ENCODE data around the gene FSD1.

The FSD1 gene

DNA sequence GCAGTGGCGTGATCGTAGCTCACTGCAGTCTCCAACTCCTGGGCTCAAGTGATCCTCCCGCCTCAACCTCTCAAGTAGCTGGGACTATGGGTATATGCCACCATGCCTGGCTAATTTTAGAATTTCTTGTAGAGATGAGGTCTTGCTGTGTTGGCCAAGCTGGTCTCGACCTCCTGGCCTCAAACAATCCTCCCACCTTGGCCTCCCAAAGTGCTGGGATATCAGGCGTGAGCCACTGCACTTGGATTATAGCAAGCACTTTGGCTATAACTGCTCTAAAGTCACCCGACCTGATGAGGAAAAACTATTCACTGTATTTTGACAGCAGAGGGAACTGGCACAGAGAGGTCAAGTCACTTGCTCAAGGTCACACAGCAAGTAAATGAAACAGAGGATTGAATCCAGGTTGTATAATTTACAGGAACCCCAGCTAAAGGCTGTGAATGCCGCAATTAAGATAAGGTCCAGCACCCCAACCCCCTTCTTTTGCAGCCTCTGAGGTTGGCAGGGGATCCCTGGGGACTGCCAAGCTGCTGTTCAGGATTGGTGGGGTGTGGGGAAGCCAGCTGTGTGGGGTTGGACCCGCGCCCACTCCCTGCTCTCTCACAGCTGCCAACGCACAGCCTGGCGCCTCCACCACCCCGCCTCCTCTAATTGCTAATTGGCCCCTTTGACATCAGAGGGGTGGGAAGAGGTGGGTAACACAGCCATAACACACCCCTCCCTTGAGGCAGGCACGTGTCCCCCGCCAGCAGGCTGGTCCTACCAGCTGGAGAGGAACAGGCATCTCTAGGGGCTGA, 8.2 kb upstream of the FSD1 start:
- H3K36me3 Mint-ChIP-seq: peaks cover 4% of the 10 kb centered on the region
- no peak overlapping the region for H3K27ac Mint-ChIP-seq
- ATAC-seq (ENCODE audit: low read depth) (no peak), DNase-seq (ENCODE audit: low spot score in 2 of 2) (no peak)
- H3K9me3 Mint-ChIP-seq: peaks cover 2% of the 10 kb centered on the region
- no peak overlapping the region for H3K4me3 Mint-ChIP-seq
- no peaks in the 10 kb centered on the region for H3K4me1 Mint-ChIP-seq
- peaks cover 10% of the 10 kb centered on the region for H3K27me3 Mint-ChIP-seq

- H3K4me1 Mint-ChIP-seq: no peaks in the 10 kb centered on the region
- no peak for ATAC-seq (ENCODE audit: low read depth)
- H3K4me3 Mint-ChIP-seq: no peak overlapping the region
- H3K36me3 Mint-ChIP-seq: peaks cover 4% of the 10 kb centered on the region
- no peak overlapping the region for H3K27ac Mint-ChIP-seq
- no peak for DNase-seq (ENCODE audit: low spot score in 2 of 2)
- peaks cover 12% of the 10 kb centered on the region for H3K27me3 Mint-ChIP-seq
- H3K9me3 Mint-ChIP-seq: peaks cover 2% of the 10 kb centered on the region
Observed at GRCh38 chr19:4297901-4298809, 6.2 kb upstream of the FSD1 start.

DNA sequence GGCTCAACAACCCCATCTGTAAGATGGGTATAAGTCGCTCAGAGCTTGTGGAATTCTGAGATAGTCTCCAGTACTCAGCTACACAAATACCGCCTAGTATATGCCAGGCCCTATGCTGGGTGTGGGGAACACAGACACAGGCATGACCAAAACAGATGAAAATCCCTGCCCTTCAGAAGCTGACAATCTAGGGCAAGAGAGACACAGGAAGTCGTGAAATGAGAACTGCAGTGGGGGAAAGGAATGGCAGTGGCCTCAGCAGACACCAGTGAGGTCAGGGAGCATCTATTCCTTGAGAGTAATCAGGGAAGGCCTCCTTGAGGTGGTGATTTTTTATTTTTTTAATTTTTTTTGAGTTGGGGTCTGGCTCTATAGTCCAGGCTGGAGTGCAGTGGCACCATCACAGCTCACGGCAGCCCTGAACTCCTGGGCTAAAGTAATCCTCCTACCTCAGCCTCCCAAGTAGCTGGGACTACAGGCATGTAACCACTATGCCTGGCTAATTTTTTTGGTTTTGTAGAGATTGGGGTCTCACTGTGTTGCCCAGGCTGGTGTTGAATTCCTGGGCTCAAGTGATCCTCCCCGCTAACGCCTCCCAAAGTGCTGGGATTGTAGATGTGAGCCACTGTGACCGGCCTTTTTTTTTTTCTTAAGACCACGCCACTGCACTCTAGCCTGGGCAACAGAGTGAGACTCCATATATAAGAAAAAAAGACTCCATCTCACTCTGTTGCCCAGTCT, 5.4 kb upstream of the FSD1 start:
- H3K4me1 Mint-ChIP-seq: no peaks in the 10 kb centered on the region
- DNase-seq (ENCODE audit: low spot score in 2 of 2) (no peak), ATAC-seq (ENCODE audit: low read depth) (no peak)
- H3K9me3 Mint-ChIP-seq: peaks cover 2% of the 10 kb centered on the region
- H3K27ac Mint-ChIP-seq: no peak overlapping the region
- H3K36me3 Mint-ChIP-seq: peaks cover 4% of the 10 kb centered on the region
- peaks cover 12% of the 10 kb centered on the region for H3K27me3 Mint-ChIP-seq
- no peak overlapping the region for H3K4me3 Mint-ChIP-seq

- H3K27ac Mint-ChIP-seq: no peak overlapping the region
- no peak overlapping the region for H3K4me3 Mint-ChIP-seq
- DNase-seq (ENCODE audit: low spot score in 2 of 2) (no peak), ATAC-seq (ENCODE audit: low read depth) (no peak)
- peaks cover 14% of the 10 kb centered on the region for H3K27me3 Mint-ChIP-seq
- peaks cover 2% of the 10 kb centered on the region for H3K9me3 Mint-ChIP-seq
- peaks cover 4% of the 10 kb centered on the region for H3K36me3 Mint-ChIP-seq
- H3K4me1 Mint-ChIP-seq: peaks cover 2% of the 10 kb centered on the region
Observed at GRCh38 chr19:4300589-4300988, 3.8 kb upstream of the FSD1 start.

- Mint-ChIP-seq H3K9me3 (peaks cover 2% of the 10 kb centered on the region), H3K4me1 (peaks cover 2% of the 10 kb centered on the region), H3K4me3 (no peak overlapping the region), H3K27me3 (peaks cover 15% of the 10 kb centered on the region), H3K27ac (no peak overlapping the region), H3K36me3 (peaks cover 4% of the 10 kb centered on the region)
- no peak for DNase-seq (ENCODE audit: low spot score in 2 of 2)
- no peak for ATAC-seq (ENCODE audit: low read depth)
Observed at GRCh38 chr19:4301590-4302242, 2.7 kb upstream of the FSD1 start.

- peaks cover 2% of the 10 kb centered on the region for H3K4me1 Mint-ChIP-seq
- H3K27ac Mint-ChIP-seq: no peak within 1 kb of the TSS
- ATAC-seq (ENCODE audit: low read depth) (no peak), DNase-seq (ENCODE audit: low spot score in 2 of 2) (no peak)
- H3K4me3 Mint-ChIP-seq: no peak within 1 kb of the TSS
- H3K27me3 Mint-ChIP-seq: peaks cover 16% of the 10 kb centered on the region
- H3K9me3 Mint-ChIP-seq: peaks cover 2% of the 10 kb centered on the region
- peaks cover 4% of the 10 kb centered on the region for H3K36me3 Mint-ChIP-seq
Observed at GRCh38 chr19:4302243-4302640, 2.2 kb upstream of the FSD1 start, which contains the start of gene TMIGD2. TSS of gene TMIGD2 (minus strand) at chr19:4302389. CDS start at chr19:4302385, 4 bp downstream.

GRCh38 chr19:4303819-4304537, 420 bp upstream of the FSD1 start:
- DNase-seq (ENCODE audit: low spot score in 2 of 2) (no peak), ATAC-seq (ENCODE audit: low read depth) (no peak)
- Mint-ChIP-seq H3K27ac (no peak overlapping the region), H3K9me3 (peaks cover 2% of the 10 kb centered on the region), H3K4me1 (peaks cover 2% of the 10 kb centered on the region), H3K4me3 (peak overlapping the region; percentile 29), H3K36me3 (peaks cover 2% of the 10 kb centered on the region), H3K27me3 (peaks cover 14% of the 10 kb centered on the region)

- no peak for DNase-seq (ENCODE audit: low spot score in 2 of 2)
- Mint-ChIP-seq H3K27ac (no peak overlapping the region), H3K36me3 (peaks cover 2% of the 10 kb centered on the region)
Observed at GRCh38 chr19:4305257-4305612, 837 bp downstream of the FSD1 start.

GRCh38 chr19:4305659-4306058, 1.3 kb downstream of the FSD1 start:
- Mint-ChIP-seq H3K9me3 (no peaks in the 10 kb centered on the region), H3K4me3 (peak overlapping the region; percentile 77), H3K36me3 (no peaks in the 10 kb centered on the region), H3K4me1 (peaks cover 2% of the 10 kb centered on the region), H3K27ac (no peak overlapping the region), H3K27me3 (peaks cover 10% of the 10 kb centered on the region)
- ATAC-seq (ENCODE audit: low read depth) (no peak), DNase-seq (ENCODE audit: low spot score in 2 of 2) (no peak)

More at GRCh38 chr19:4305257-4305612, 837 bp downstream of the FSD1 start:
- ATAC-seq (ENCODE audit: low read depth): no peak
- H3K9me3 Mint-ChIP-seq: peaks cover 2% of the 10 kb centered on the region
- peaks cover 2% of the 10 kb centered on the region for H3K4me1 Mint-ChIP-seq
- peak overlapping the region; percentile 77 for H3K4me3 Mint-ChIP-seq
- H3K27me3 Mint-ChIP-seq: peaks cover 14% of the 10 kb centered on the region

DNA sequence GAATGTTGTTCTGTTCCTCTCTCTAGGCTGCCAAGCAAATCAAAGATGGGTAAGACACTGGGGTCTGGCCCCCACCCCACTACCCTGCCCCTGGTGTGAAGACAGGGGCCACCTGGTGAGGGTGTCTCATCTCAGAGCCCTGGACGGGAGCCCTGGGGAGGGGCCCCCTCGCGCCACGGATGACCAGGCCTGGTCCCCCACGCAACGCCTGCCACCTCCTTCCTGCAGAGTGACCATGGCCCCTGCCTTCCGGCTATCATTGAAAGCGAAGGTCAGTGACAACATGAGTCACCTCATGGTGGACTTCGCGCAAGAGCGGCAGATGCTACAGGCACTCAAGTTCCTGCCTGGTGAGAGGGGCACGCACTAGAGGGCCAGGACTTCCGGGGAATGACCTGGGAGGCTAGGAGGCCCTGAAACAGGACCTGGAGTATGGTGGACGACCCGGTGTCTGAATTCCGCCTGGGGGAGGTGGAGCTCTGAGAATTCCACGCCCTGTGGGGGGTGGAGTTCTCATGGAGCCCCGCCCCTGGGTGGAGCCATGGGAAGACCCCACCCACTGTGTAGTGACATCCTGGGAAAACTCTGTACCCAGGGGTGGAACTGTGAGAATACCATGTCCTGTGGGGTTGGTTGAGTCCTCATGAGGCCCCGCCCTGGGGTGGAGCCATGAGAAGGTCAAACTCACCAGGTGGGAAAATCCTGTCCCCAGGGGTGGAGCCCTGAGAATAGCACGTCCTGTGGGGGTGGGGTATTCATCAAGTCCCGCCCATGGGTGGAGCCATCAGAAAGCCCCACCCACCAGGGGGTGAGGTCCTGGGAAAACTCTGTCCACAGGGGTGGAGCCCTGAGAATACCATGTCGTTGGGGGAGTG, 6.1 kb downstream of the FSD1 start:
- peaks cover 4% of the 10 kb centered on the region for H3K27me3 Mint-ChIP-seq
- no peaks in the 10 kb centered on the region for H3K4me1 Mint-ChIP-seq
- H3K36me3 Mint-ChIP-seq: no peaks in the 10 kb centered on the region
- no peak overlapping the region for H3K4me3 Mint-ChIP-seq
- ATAC-seq (ENCODE audit: low read depth) (no peak), DNase-seq (ENCODE audit: low spot score in 2 of 2) (no peak)
- H3K27ac Mint-ChIP-seq: no peak overlapping the region
- no peaks in the 10 kb centered on the region for H3K9me3 Mint-ChIP-seq

DNA sequence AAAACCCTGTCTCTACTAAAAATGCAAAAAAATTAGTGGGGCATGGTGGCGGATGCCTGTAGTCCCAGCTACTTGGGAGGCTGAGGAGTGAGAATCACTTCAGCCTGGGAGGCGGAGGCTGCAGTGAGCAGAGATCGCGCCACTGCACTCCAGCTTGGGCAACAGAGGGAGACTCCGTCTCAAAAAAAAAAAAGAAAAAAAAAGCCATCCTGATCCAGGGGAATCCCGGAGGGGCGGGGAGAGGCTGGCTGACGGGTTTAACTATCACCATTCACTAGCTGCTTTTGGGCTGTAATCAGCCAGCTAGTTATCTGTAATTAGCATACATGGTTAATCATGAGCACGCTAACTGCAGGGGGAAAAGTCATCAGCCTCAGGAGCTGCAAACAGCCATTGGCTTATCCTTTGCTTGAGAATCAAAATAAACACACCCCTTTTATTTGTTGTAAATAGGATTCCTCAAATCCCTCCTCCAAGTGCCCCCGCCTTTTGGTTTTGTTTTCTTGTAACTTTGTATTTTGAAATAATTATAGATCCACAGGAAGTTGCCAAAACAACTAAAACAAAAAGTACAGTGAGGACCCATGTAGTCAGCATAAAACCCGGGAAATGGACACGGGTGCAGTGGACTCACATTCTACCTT, 9.6 kb downstream of the FSD1 start:
- Mint-ChIP-seq H3K27ac (no peak overlapping the region), H3K9me3 (no peaks in the 10 kb centered on the region), H3K36me3 (no peaks in the 10 kb centered on the region), H3K27me3 (peaks cover 2% of the 10 kb centered on the region), H3K4me1 (peaks cover 3% of the 10 kb centered on the region), H3K4me3 (no peak overlapping the region)
- peak; percentile 26 for ATAC-seq (ENCODE audit: low read depth)
- no peak for DNase-seq (ENCODE audit: low spot score in 2 of 2)

- peaks cover 3% of the 10 kb centered on the region for H3K4me1 Mint-ChIP-seq
- H3K27me3 Mint-ChIP-seq: peaks cover 2% of the 10 kb centered on the region
- H3K27ac Mint-ChIP-seq: no peak overlapping the region
- peaks cover 9% of the 10 kb centered on the region for H3K9me3 Mint-ChIP-seq
- H3K4me3 Mint-ChIP-seq: no peak overlapping the region
- no peak for ATAC-seq (ENCODE audit: low read depth)
- no peak for DNase-seq (ENCODE audit: low spot score in 2 of 2)
- peaks cover 4% of the 10 kb centered on the region for H3K36me3 Mint-ChIP-seq
Observed at GRCh38 chr19:4316956-4317355, 12.6 kb downstream of the FSD1 start.
